K562 (cell line): ENCODE data around the gene TTC31. TPM values are rescaled to one million over a fixed set of nuclear protein-coding genes. Genes with fewer than 3 reads are reported as not detected.

Experiments
- ATF7 ChIP-seq: fragments of 450-650 bp; IDR thresholded peaks from 2 replicates; pipeline ENCODE4 v1.7.1; 2014; ENCODE audit warnings: mild to moderate bottlenecking, moderate library complexity
- CTBP1 ChIP-seq: fragments of 450-650 bp; IDR thresholded peaks from 2 replicates; pipeline ENCODE4 v1.6.1; 2016; ENCODE audit warnings: borderline replicate concordance
- ETV1 ChIP-seq: fragments of 450-650 bp; conservative IDR thresholded peaks from 2 replicates; pipeline ENCODE4 v1.6.1; 2016; ENCODE audit warnings: missing genetic modification characterization, control low read depth, low read depth, missing compliant biosample characterization
- GABPA ChIP-seq: fragments of 200-800 bp; sonication (Bioruptor generic); conservative IDR thresholded peaks from 2 replicates; pipeline ENCODE4 v1.6.1; 2016; ENCODE audit warnings: low read depth, missing genetic modification characterization, missing compliant biosample characterization
- GABPB1 ChIP-seq: sonication (generic); formaldehyde crosslinking; IDR thresholded peaks from 2 replicates; pipeline ENCODE4 v1.8.0; 2022; ENCODE audit warnings: mild to moderate bottlenecking, missing genetic modification reagents
- HNRNPLL ChIP-seq: fragments of 200-400 bp; formaldehyde crosslinking; IDR thresholded peaks from 2 replicates; pipeline ENCODE4 v1.6.1; 2017; ENCODE audit warnings: low read length, low read depth, mild to moderate bottlenecking; ENCODE audit not compliant: poor library complexity, severe bottlenecking
- KAT2B ChIP-seq: IDR thresholded peaks from one replicate; pipeline ENCODE4 v1.6.1; 2012; ENCODE audit warnings: low read depth, mild to moderate bottlenecking, control low read depth, inconsistent platforms, low read length, moderate library complexity
- KAT8 ChIP-seq: fragments of 450-650 bp; IDR thresholded peaks from 2 replicates; pipeline ENCODE4 v1.6.1; 2016; ENCODE audit warnings: low read depth, mild to moderate bottlenecking
- KLF1 ChIP-seq: fragments of 450-650 bp; IDR thresholded peaks from 2 replicates; pipeline ENCODE4 v1.6.1; 2016; ENCODE audit warnings: missing genetic modification characterization, missing compliant biosample characterization
- MXD1 ChIP-seq: fragments of 250-450 bp; sonication (Bioruptor Pico); IDR thresholded peaks from 2 replicates; pipeline ENCODE4 v1.8.0; 2021; ENCODE audit warnings: borderline replicate concordance, mild to moderate bottlenecking, moderate library complexity; ENCODE audit not compliant: poor library complexity, severe bottlenecking
- NFXL1 ChIP-seq: fragments of 450-650 bp; formaldehyde crosslinking; IDR thresholded peaks from 2 replicates; pipeline ENCODE4 v1.4.0; 2021; ENCODE audit warnings: mild to moderate bottlenecking
- POLR2H ChIP-seq: IDR thresholded peaks from 2 replicates; pipeline ENCODE4 v1.6.1; 2016; ENCODE audit warnings: missing genetic modification characterization, low read depth, mild to moderate bottlenecking, control low read depth, missing compliant biosample characterization, moderate library complexity
- POU5F1 ChIP-seq: fragments of 150-350 bp; IDR thresholded peaks from 2 replicates; pipeline ENCODE4 v1.6.1; 2014; ENCODE audit warnings: borderline replicate concordance, low read length, low read depth, mild to moderate bottlenecking; ENCODE audit not compliant: partially characterized antibody
- TRIM24 ChIP-seq, 2 experiments: fragments of 450-650 bp; IDR thresholded peaks; 2 replicates each; pipeline ENCODE4 v1.6.1; 2016
- XRCC3 ChIP-seq: fragments of 450-650 bp; IDR thresholded peaks from 2 replicates; pipeline ENCODE4 v1.6.1; 2017; ENCODE audit warnings: mild to moderate bottlenecking, moderate library complexity
- XRCC5 ChIP-seq: fragments of 200-400 bp; formaldehyde crosslinking; IDR thresholded peaks from 2 replicates; pipeline ENCODE4 v1.6.1; 2017; ENCODE audit warnings: low read depth, mild to moderate bottlenecking, low read length
- YY1 ChIP-seq, 3 experiments: IDR thresholded peaks; 2 replicates each; pipeline ENCODE4 v1.6.1; 2011; ENCODE audit warnings: low read length in 2 of 3, mild to moderate bottlenecking in 2 of 3, moderate library complexity in 2 of 3, borderline replicate concordance in 1 of 3, control low read depth in 1 of 3, low read depth in 1 of 3; ENCODE audit not compliant: insufficient read depth in 3 of 3, insufficient replicate concordance in 2 of 3, control insufficient read depth in 1 of 3, insufficient read length in 1 of 3; ENCODE audit errors: extremely low read depth in 1 of 3
- ZKSCAN1 ChIP-seq: fragments of 150-350 bp; IDR thresholded peaks from 2 replicates; pipeline ENCODE4 v1.6.1; 2016; ENCODE audit warnings: low read depth, low read length
- polyA plus RNA-seq, 8 experiments: library from polyadenylated mRNA; depleted of rRNA in 4 of 8; stranded (reverse) in 5 of 8; unstranded in 3 of 8; fragments of >200 nt; fragmentation: Nextera tagmentation in 2 of 8; fragmentation: Illumina TruSeq in 1 of 8; extraction: Ambion mirVana in 2 of 8; extraction: Trizol in 1 of 8; gene quantifications; 2 replicates each; pipeline versions ENCODE4 v1.2.1 to v1.2.3, GENCODE V29; 2011 to 2014; ENCODE audit warnings: inconsistent platforms in 1 of 8, missing spikeins in 1 of 8
- total RNA-seq, 7 experiments: library from RNA; depleted of rRNA in 6 of 7; stranded (reverse); fragments of >200 nt in 6 of 7; fragmentation: Illumina TruSeq in 2 of 7; extraction: Trizol in 2 of 7; gene quantifications; 2 replicates each; pipeline versions ENCODE4 v1.2.1 to v1.2.3, GENCODE V29; 2011 to 2021; ENCODE audit warnings: low replicate concordance in 1 of 7
- TF ChIP-seq, protein P1 (sequence below), 2 experiments: fragments of 450-650 bp; IDR thresholded peaks; 2 replicates each; pipeline ENCODE4 v1.6.1; 2018; ENCODE audit warnings: mild to moderate bottlenecking in 2 of 2, low read depth in 1 of 2; ENCODE audit not compliant: partially characterized antibody in 2 of 2

Gene TTC31
- total and polyA plus RNA-seq, 9 of the 15 experiments (the other 6 are each of a cell fraction or from before 2014, with no cell fraction given) = 4.7 to 30.5 (median 15.9) TPM

GRCh38 chr2:74529357-74530238 lies 46.7 kb downstream of the TTC31 start, which contains the start of the genes AUP1 and HTRA2 (continued):
- TF ChIP-seq, protein P1, sequence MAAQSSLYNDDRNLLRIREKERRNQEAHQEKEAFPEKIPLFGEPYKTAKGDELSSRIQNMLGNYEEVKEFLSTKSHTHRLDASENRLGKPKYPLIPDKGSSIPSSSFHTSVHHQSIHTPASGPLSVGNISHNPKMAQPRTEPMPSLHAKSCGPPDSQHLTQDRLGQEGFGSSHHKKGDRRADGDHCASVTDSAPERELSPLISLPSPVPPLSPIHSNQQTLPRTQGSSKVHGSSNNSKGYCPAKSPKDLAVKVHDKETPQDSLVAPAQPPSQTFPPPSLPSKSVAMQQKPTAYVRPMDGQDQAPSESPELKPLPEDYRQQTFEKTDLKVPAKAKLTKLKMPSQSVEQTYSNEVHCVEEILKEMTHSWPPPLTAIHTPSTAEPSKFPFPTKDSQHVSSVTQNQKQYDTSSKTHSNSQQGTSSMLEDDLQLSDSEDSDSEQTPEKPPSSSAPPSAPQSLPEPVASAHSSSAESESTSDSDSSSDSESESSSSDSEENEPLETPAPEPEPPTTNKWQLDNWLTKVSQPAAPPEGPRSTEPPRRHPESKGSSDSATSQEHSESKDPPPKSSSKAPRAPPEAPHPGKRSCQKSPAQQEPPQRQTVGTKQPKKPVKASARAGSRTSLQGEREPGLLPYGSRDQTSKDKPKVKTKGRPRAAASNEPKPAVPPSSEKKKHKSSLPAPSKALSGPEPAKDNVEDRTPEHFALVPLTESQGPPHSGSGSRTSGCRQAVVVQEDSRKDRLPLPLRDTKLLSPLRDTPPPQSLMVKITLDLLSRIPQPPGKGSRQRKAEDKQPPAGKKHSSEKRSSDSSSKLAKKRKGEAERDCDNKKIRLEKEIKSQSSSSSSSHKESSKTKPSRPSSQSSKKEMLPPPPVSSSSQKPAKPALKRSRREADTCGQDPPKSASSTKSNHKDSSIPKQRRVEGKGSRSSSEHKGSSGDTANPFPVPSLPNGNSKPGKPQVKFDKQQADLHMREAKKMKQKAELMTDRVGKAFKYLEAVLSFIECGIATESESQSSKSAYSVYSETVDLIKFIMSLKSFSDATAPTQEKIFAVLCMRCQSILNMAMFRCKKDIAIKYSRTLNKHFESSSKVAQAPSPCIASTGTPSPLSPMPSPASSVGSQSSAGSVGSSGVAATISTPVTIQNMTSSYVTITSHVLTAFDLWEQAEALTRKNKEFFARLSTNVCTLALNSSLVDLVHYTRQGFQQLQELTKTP (IDR thresholded peaks at IDR 0.05; ENCODE audit: low read depth in 1 of 2, partially characterized antibody in 2 of 2) = peak in 1 of 2 experiments; percentile 97
- TF ChIP-seq XRCC3 = no peak
- TF ChIP-seq YY1 (IDR thresholded peaks at IDR 0.05; ENCODE audit: borderline replicate concordance in 1 of 3, control insufficient read depth in 1 of 3, extremely low read depth in 1 of 3, insufficient read depth in 3 of 3, insufficient read length in 1 of 3, insufficient replicate concordance in 2 of 3, low read depth in 1 of 3, low read length in 2 of 3) = peak; percentile 83 to 97 (median 94)
- peak; percentile 65 for TF ChIP-seq HNRNPLL
- TF ChIP-seq POLR2H (tag) = peak; percentile 73
- TF ChIP-seq KAT2B = no peak
- TF ChIP-seq NFXL1 = no peak
- TF ChIP-seq ATF7 = peak; percentile 75
- no peak for TF ChIP-seq MXD1 (CRISPR knock-in tag)
- peak; percentile 90 for TF ChIP-seq ETV1
- peak; percentile 72 for TF ChIP-seq POU5F1
- peak; percentile 94 for TF ChIP-seq GABPB1 (CRISPR knock-in tag)
- peak; percentile 95 for TF ChIP-seq GABPA
- peak; percentile 91 for TF ChIP-seq XRCC5
- TF ChIP-seq KAT8 = 0 out of 2 replicates have a peak, but pooled peaks have one; percentile 22
- TF ChIP-seq CTBP1 = peak; percentile 76
- peak; percentile 52; the same call in 1 of the 2 replicates for TF ChIP-seq ZKSCAN1
- 0 out of 4 replicates have a peak, but pooled peaks of 1 of the 2 experiments have one; percentile 23 for TF ChIP-seq TRIM24 (IDR thresholded peaks at IDR 0.05)
- peak; percentile 59; the same call in 1 of the 2 replicates for TF ChIP-seq KLF1 (tag)
